ENCODE results near the gene ASB2.

Gene ASB2

DNA sequence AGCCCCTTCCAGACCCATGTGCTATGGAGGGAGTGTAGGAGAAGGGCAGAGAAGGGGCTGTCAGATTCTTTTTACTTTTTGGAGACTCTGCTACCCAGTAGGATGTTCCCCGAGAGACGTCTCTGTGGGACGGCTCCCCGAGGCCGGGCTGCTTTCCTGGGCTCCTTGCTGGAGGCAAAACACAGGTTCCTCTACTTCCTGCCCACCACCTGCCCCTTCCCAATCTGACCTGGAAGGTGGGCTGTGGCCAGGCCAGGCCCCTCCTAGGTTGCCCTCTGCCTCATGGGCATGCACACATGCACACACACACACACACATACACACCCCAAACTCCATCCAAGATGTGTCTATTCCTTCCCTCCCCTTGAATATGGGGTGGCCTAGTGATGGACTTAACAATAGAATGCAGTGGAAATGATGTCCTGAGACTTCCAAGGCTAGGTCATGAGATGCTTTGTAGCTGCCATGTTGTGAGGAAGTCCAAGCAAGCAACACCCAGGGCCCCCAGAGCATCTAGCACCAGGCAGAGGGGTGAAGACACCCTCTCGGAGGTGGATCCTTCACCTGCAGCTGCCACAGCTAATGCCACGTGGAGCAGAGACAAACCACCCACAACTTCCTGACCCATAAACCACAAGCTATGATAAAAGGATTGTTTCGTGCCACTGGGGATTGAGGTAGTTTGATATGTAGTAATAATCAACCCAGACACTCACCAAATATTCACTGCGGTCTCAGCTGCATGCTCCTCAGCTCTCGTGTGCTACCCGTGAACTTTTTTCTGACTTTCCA is 1.6 kb upstream of the ASB2 start:
- DNase-seq, result no peak

DNA sequence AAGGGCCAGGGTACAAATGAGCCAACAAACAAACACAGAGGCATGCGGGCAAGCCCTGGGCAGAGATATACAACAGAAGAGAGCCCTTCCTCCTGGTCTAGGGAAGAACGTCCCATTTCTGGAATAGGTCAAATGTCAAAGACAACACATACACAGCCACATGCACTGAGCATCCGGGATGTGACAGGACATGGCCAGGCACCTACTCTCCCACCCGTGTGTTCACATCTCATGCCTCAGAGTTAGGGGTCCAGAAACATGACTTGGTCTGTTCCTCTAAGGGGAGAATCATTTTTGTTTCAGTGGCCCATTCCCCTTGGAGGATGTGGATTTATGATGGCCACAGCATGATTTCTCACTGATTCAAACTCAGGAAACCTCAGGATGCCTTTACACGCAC is 801 bp upstream of the ASB2 start:
- no peak for DNase-seq

GRCh38 chr14:93975791-93976476 is 436 bp downstream of the ASB2 start:
- DNase-seq, result no peak

DNA sequence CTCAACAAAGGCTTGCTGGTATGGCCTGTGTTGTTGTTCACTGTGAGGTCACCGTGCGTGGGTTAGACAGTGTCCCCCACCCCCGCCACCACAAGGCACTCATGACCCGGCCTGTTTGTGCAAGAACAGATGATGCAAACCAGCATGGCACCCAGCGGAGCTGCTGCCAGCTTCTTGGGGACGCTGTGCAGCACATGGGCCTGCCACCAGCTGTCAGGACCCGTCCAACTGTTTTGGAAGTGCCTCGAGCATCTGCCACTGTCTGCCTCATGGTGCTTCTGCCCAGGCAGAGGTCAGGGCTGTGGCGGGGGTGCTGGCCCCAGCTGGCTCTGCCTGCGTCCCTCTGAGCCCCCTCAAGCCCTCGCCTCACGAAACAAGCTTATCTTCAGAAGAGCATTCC is 1.5 kb downstream of the ASB2 start:
- DNase-seq, result no peak

- no peak for DNase-seq
These were observed 2.1 kb downstream of the ASB2 start for GRCh38 chr14:93974299-93974698.

DNA sequence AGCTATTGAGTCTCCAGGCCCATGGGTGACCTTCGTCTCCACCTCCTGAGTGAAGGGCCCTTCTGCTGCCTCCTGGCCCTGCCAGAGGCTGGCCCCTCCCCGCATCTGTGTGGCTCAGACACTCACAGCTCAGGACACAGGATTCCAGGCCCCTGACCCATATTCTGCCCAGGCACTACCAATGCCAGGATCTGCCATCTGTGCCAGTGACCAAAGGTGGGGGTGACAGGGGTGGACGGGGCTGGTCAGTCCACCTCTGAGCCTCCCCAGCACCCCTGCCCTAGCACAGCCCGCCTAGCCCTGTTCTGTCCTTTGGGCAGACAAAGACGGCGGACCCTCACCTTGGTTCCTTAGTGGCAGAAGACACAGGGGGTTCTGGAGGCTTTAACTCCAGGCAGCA is 2.8 kb downstream of the ASB2 start:
- no peak for DNase-seq

GRCh38 chr14:93972618-93973205 is 3.7 kb downstream of the ASB2 start:
- DNase-seq, result no peak

DNA sequence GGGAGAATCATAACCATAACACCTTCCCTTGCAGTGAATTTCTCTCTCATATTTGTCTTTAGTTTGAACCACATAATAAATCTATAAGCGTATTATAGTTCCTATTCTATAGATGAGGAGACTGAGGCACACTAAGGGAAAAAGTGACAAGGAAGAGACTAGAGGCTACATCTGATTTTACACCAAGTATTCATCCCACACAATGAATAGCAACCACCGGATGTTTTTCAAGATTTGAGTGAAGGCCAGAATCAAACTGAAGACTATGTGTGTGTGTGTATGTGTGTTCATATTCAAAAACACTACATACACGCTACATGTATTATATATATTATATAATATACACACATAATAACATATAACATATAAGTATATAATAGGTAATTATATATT is 4.7 kb downstream of the ASB2 start:
- DNase-seq, result no peak

DNA sequence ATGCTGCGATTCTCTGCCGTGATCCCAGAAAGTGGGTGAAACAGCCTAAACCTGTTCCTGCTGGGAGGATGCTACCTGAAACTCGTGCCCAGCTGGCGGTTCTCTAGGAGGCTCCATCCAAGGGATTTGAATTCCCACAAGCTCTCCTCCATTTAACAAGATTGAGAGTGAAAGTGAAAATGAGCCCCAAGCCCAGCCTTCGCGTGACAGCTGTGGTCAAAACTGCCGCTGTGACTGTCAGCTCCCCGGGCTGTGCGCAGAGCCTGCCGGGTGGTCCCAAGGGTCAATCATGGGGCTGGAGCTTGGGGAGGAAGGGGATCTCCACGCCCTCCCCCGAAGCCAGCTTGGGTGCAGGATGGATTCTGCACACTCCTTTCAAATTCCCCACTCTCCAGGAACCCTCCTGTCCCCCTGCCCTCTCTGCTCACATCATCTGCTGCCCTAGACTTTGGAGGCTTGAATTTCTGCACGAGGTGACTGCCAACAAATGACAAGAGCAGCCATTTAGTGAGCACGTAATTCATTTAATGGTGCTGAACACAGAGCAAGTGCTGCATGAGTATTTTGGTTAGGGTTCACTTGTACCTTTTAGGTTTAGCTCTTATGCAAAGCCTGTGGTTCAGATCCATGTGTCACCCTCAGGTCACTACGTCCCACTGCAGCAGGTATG is 5.3 kb downstream of the ASB2 start:
- DNase-seq, result no peak

DNA sequence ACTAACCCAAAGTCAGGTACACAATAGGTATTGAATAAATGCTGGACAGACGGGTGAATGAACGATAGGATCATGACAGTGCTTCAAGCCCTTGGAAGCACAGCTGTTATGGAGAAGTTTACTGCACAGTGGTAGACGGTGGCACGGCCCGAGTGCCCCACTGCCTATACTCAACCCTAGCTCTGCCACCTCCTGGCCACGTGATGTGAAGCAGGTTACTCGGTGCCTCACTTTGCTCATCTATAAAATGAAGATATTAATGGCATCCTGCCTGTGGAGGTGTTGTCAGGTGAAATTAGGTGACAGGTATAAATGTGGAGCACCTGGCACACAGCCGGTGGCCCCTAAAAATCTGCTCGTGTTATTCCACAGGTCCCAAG is 5.8 kb downstream of the ASB2 start:
- peak; percentile 44 for DNase-seq

GRCh38 chr14:93969082-93969828 is 7.1 kb downstream of the ASB2 start:
- DNase-seq, result no peak

GRCh38 chr14:93967637-93968250 is 8.6 kb downstream of the ASB2 start:
- DNase-seq, result peak; percentile 15

DNA sequence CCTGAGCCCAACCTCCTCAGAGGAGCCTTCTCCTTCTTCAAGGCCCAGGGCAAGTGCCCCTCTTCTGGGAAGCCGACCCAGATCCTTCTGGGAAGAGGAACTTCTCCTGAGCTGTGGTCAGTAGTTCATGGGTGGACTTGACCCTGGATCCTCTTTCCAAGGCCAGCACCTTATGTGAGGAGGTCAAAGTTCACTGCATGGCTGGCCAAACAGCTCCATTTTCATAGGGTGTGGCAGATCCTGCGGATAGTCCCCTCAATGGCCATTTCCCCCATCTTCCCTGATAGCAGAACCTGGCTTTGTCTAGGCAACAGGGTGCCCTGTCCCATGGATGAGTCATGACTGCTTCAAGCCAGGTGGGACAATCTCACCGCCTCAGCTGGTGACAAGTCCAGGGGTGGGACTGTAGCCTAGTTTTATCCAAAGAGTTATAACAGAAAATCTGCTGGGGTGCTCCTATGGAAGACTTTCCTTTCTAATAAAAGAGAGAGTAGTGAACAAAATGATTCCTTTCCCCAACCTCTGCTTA is 10.4 kb downstream of the ASB2 start:
- DNase-seq, result no peak

DNA sequence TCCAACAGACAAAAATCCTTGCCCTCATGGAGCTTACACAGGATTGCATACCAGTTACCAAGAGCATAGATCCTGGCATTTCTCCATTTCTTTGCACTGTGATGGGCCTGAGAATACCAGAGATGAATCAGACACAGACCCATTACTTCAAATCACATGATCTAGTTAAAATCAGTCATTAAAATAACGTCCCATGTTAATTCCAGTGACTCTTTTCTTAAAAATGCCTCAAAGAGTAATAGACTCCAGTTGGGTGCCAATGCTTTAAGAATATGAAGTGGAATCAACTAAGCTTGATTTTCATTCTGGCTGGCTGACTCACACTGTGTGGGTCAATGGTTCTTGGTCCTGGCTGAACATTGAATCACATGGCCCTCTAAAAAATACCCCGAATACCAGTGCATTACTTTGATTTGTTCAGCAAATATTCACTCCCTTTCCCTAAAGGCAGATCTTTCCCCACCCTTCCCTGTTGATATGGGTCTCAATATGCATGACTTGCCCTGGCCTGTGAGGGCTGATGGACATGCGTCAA is 11.0 kb downstream of the ASB2 start:
- no peak for DNase-seq

GRCh38 chr14:93964820-93965286 is 11.5 kb downstream of the ASB2 start:
- no peak for DNase-seq

DNA sequence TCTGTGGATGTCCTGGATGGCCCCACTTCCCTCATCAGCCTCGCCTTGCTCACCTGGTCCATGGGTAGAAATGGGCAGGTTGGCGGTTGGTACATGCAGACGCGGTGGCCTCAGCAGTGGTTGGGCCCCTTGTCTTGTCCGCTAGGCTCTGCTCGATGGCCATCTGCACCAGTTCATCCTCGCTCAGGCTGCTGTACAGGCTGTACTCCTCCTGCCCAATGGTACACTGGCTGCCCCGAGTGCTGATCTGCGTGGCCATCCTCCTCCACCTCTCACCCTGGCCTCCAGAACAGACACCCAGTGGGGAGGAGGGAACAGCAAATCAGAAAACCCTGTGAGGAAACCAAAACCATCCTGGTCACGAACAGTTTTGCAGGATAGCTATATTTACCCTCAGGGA is 12.1 kb downstream of the ASB2 start:
- DNase-seq, result no peak

DNA sequence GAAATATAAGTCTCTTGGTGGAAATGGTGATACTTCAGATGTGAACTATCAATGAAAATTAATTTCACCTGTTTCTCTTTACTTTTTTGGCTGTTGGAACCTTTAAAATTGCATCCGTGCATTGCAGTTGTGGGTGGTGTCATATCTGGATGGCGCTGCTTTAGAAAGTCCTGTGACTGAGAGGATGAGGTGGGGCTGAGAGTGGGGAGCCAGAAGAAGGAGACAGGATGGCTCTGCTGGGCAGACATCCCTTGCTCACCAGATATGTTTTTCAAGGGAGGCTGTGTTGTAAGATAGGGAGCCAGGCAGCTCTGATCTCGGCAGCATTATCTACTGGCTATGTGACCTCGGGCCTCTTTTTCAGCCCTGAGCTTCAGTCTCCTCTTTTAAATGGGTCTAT is 12.7 kb downstream of the ASB2 start:
- no peak for DNase-seq

GRCh38 chr14:93962701-93963601 is 13.4 kb downstream of the ASB2 start:
- peak; percentile 70 for DNase-seq

DNA sequence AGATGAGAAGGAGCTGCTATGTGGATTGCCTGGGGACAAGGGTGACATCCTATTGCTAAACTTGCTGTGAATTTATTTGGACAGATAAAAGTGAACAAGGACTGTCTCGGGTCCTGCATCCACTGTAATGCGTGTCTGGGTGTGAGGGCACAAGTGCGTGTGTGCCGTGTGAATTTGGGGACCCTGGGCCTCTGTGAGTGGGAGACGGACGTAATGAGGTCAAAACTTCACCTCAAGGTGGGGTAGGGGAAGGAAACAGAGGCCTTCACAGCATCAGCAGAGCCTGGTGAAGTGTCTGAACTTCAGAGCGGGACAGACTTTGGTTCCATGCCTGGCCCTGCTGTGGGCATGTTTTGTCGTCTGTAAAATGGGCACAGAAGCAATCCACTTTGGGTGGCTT is 14.8 kb downstream of the ASB2 start:
- no peak for DNase-seq

- no peak for DNase-seq
These were observed 15.5 kb downstream of the ASB2 start for GRCh38 chr14:93960774-93961438.

Data from GDM1 (cell line).